ENCODE measurements around the gene IL34.

IL34 gene

GRCh38 chr16:70678898-70679670 lies 32.7 kb downstream of the IL34 start:
- DNase-seq = no peak

GRCh38 chr16:70679671-70680494 lies 33.5 kb downstream of the IL34 start:
- DNase-seq = no peak

- no peak for DNase-seq
Observed at GRCh38 chr16:70680495-70681381, 34.4 kb downstream of the IL34 start.

- DNase-seq = no peak
Observed at GRCh38 chr16:70681382-70682238, 35.3 kb downstream of the IL34 start.

GRCh38 chr16:70682239-70683145 lies 36.1 kb downstream of the IL34 start:
- DNase-seq = no peak

GRCh38 chr16:70683146-70683944 lies 37.0 kb downstream of the IL34 start:
- DNase-seq = no peak

GRCh38 chr16:70684146-70685060 lies 38.0 kb downstream of the IL34 start:
- DNase-seq = no peak

GRCh38 chr16:70685061-70685937 lies 38.9 kb downstream of the IL34 start:
- DNase-seq = peak; percentile 13

- DNase-seq = peak; percentile 77
Observed at GRCh38 chr16:70685938-70686375, 39.6 kb downstream of the IL34 start, which contains the start of gene MTSS2. MTSS2 (minus strand) TSS chr16:70686053; CDS start chr16:70685791, 262 bp downstream.

- peak; percentile 67 for DNase-seq
Observed at GRCh38 chr16:70686376-70687101, 40.2 kb downstream of the IL34 start.

GRCh38 chr16:70687102-70687511 lies 40.7 kb downstream of the IL34 start:
- DNase-seq = peak; percentile 67

- no peak for DNase-seq
Observed at GRCh38 chr16:70687671-70688245, 41.4 kb downstream of the IL34 start.

- DNase-seq = no peak
Observed at GRCh38 chr16:70688246-70688742, 41.9 kb downstream of the IL34 start.

- DNase-seq = no peak
Observed at GRCh38 chr16:70689035-70689969, 42.9 kb downstream of the IL34 start.
